PC-9 (cell line): ENCODE measurements around the gene TMEM25.

Experiments used
- EZH2 ChIP-seq: fragments of 200-600 bp; sonication (generic); IDR thresholded peaks from 2 replicates; pipeline ENCODE4 v1.8.0; 2017; ENCODE audit warnings: antibody characterized with exemption, low read depth
- TF ChIP-seq, protein P1 (sequence below): fragments of 200-600 bp; sonication (generic); conservative IDR thresholded peaks from 2 replicates; pipeline ENCODE4 v1.6.1; 2017; ENCODE audit warnings: mixed run types, antibody characterized with exemption, mild to moderate bottlenecking, moderate library complexity

GRCh38 chr11:118524757-118525470 is 6.1 kb upstream of the TMEM25 start:
- TF ChIP-seq, protein P1, sequence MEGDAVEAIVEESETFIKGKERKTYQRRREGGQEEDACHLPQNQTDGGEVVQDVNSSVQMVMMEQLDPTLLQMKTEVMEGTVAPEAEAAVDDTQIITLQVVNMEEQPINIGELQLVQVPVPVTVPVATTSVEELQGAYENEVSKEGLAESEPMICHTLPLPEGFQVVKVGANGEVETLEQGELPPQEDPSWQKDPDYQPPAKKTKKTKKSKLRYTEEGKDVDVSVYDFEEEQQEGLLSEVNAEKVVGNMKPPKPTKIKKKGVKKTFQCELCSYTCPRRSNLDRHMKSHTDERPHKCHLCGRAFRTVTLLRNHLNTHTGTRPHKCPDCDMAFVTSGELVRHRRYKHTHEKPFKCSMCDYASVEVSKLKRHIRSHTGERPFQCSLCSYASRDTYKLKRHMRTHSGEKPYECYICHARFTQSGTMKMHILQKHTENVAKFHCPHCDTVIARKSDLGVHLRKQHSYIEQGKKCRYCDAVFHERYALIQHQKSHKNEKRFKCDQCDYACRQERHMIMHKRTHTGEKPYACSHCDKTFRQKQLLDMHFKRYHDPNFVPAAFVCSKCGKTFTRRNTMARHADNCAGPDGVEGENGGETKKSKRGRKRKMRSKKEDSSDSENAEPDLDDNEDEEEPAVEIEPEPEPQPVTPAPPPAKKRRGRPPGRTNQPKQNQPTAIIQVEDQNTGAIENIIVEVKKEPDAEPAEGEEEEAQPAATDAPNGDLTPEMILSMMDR = no peak
- no peak for TF ChIP-seq EZH2
